OCI-LY1 (cell line): ENCODE measurements around the gene TNNI3.

Experiments
- H2AFZ ChIP-seq: fragments of 200-600 bp; sonication (generic), shearing (Covaris generic); 2 replicates; pipeline ENCODE4 v1.6.0; 2014; ENCODE audit warnings: antibody characterized with exemption, mild to moderate bottlenecking, low read length
- H3F3A ChIP-seq: fragments of 200-600 bp; sonication (generic), shearing (Covaris generic); 2 replicates; pipeline ENCODE4 v1.6.0; 2014; ENCODE audit warnings: mild to moderate bottlenecking, antibody characterized with exemption, low read length, moderate library complexity; ENCODE audit not compliant: insufficient read depth
- H3K27ac ChIP-seq: fragments of 200-600 bp; sonication (generic); 2 replicates; pipeline ENCODE4 v1.5.1; 2014; ENCODE audit warnings: low read length, mixed run types, mild to moderate bottlenecking, low read depth; ENCODE audit not compliant: poor library complexity, severe bottlenecking
- H3K27me3 ChIP-seq: fragments of 200-600 bp; sonication (generic); 2 replicates; pipeline ENCODE4 v1.6.0; 2014; ENCODE audit warnings: antibody characterized with exemption, mild to moderate bottlenecking, low read length, moderate library complexity; ENCODE audit not compliant: insufficient read depth
- H3K36me3 ChIP-seq: fragments of 200-600 bp; sonication (generic); 2 replicates; pipeline ENCODE4 v1.6.1; 2014; ENCODE audit warnings: mild to moderate bottlenecking, antibody characterized with exemption, low read length, moderate library complexity, mixed read lengths; ENCODE audit not compliant: insufficient read depth
- H3K4me1 ChIP-seq: fragments of 200-600 bp; sonication (generic); 2 replicates; pipeline ENCODE4 v1.5.1; 2014; ENCODE audit warnings: mild to moderate bottlenecking, low read length, moderate library complexity; ENCODE audit not compliant: insufficient read depth, severe bottlenecking
- H3K4me2 ChIP-seq: fragments of 200-600 bp; sonication (generic), shearing (Covaris generic); 2 replicates; pipeline ENCODE4 v1.6.1; 2014; ENCODE audit warnings: low read length
- H3K4me3 ChIP-seq: fragments of 200-600 bp; sonication (generic); 2 replicates; pipeline ENCODE4 v1.5.1; 2014; ENCODE audit warnings: low read length, low read depth, mild to moderate bottlenecking, mixed read lengths; ENCODE audit not compliant: poor library complexity, severe bottlenecking
- H3K79me2 ChIP-seq: fragments of 200-600 bp; shearing (Covaris generic); 2 replicates; pipeline ENCODE4 v1.6.1; 2016; ENCODE audit warnings: mixed run types, low read length, mixed read lengths; ENCODE audit not compliant: insufficient read depth
- H3K9ac ChIP-seq: fragments of 200-600 bp; sonication (generic), shearing (Covaris generic); 2 replicates; pipeline ENCODE4 v1.6.1; 2014; ENCODE audit warnings: mild to moderate bottlenecking, low read length, mixed read lengths
- H3K9me2 ChIP-seq: fragments of 200-600 bp; sonication (generic), shearing (Covaris generic); 2 replicates; pipeline ENCODE4 v1.6.1; 2014; ENCODE audit warnings: low read depth, mild to moderate bottlenecking, low read length, mixed read lengths
- H3K9me3 ChIP-seq: fragments of 200-600 bp; shearing (Covaris generic); 2 replicates; pipeline ENCODE4 v1.6.1; 2014; ENCODE audit warnings: low read length, mixed read lengths
- H4K20me1 ChIP-seq: fragments of 200-600 bp; sonication (generic), shearing (Covaris generic); 2 replicates; pipeline ENCODE4 v1.6.0; 2016; ENCODE audit warnings: mild to moderate bottlenecking, low read length; ENCODE audit not compliant: insufficient read depth
- CTCF ChIP-seq: fragments of 200-600 bp; sonication (generic), shearing (Covaris generic); IDR thresholded peaks from 2 replicates; pipeline ENCODE4 v1.5.1; 2017; ENCODE audit warnings: mild to moderate bottlenecking, antibody characterized with exemption, low read length, moderate library complexity, mixed read lengths
- EZH2 ChIP-seq: fragments of 200-600 bp; sonication (generic), shearing (Covaris generic); IDR thresholded peaks from 2 replicates; pipeline ENCODE4 v1.8.0; 2017; ENCODE audit warnings: borderline replicate concordance, mixed run types, mild to moderate bottlenecking, antibody characterized with exemption, low read length, moderate library complexity, mixed read lengths

The TNNI3 gene

GRCh38 chr19:55169136-55169535 lies 11.6 kb upstream of the TNNI3 start:
- Histone ChIP-seq H3K9me3 (no peaks in the 10 kb centered on the region), H3K27me3 (0 out of 2 replicates have a peak, but pooled peaks cover 5% of the 10 kb centered on the region), H3K9ac (no peak overlapping the region), H3K4me1 (no peaks in the 10 kb centered on the region), H3K9me2 (no peaks in the 10 kb centered on the region), H3K4me3 (no peak overlapping the region), H3K36me3 (no peaks in the 10 kb centered on the region), H4K20me1 (no peaks in the 10 kb centered on the region), H3K27ac (no peak overlapping the region), H3K4me2 (no peak overlapping the region), H3F3A (no peaks in the 10 kb centered on the region), H3K79me2 (no peaks in the 10 kb centered on the region), H2AFZ (no peak overlapping the region)
- TF ChIP-seq CTCF (no peak), EZH2 (no peak)

- Histone ChIP-seq H3K9me2 (no peaks in the 10 kb centered on the region), H3K4me3 (no peak within 1 kb of the TSS), H3K9ac (no peak within 1 kb of the TSS), H3K27ac (no peak within 1 kb of the TSS), H3K4me1 (no peaks in the 10 kb centered on the region), H3K27me3 (no peaks in the 10 kb centered on the region), H3K9me3 (no peaks in the 10 kb centered on the region), H2AFZ (no peak within 1 kb of the TSS), H3K4me2 (no peak within 1 kb of the TSS), H3K79me2 (no peaks in the 10 kb centered on the region), H3F3A (no peaks in the 10 kb centered on the region), H4K20me1 (no peaks in the 10 kb centered on the region), H3K36me3 (no peaks in the 10 kb centered on the region)
- TF ChIP-seq CTCF (no peak), EZH2 (no peak)
Observed at GRCh38 chr19:55166530-55167268, 9.2 kb upstream of the TNNI3 start, which contains the start of gene DNAAF3. Gene DNAAF3, minus strand, starts transcription at chr19:55166613. Its CDS starts 200 bp downstream, at chr19:55166413.

GRCh38 chr19:55165952-55166529 lies 8.5 kb upstream of the TNNI3 start:
- Histone ChIP-seq H3K9me3 (no peaks in the 10 kb centered on the region), H3K9me2 (no peaks in the 10 kb centered on the region), H3K36me3 (no peaks in the 10 kb centered on the region), H3F3A (no peaks in the 10 kb centered on the region), H3K4me2 (no peak overlapping the region), H3K4me3 (no peak overlapping the region), H2AFZ (no peak overlapping the region), H3K9ac (no peak overlapping the region), H3K27me3 (no peaks in the 10 kb centered on the region), H3K79me2 (no peaks in the 10 kb centered on the region), H3K27ac (no peak overlapping the region), H4K20me1 (no peaks in the 10 kb centered on the region), H3K4me1 (no peaks in the 10 kb centered on the region)
- TF ChIP-seq EZH2 (no peak), CTCF (no peak)
